Ishikawa (cell line): ENCODE data around the gene PDE1C.

Experiments
- CEBPB ChIP-seq: IDR thresholded peaks from 2 replicates; pipeline ENCODE4 v1.6.1; 2012
- CREB1 ChIP-seq: IDR thresholded peaks from 2 replicates; pipeline ENCODE4 v1.6.1; 2012; ENCODE audit warnings: low read depth
- EGR1 ChIP-seq: IDR thresholded peaks from 2 replicates; pipeline ENCODE4 v1.6.1; 2012
- EP300 ChIP-seq: IDR thresholded peaks from 2 replicates; pipeline ENCODE4 v1.6.1; 2012; ENCODE audit warnings: borderline replicate concordance
- MAX ChIP-seq: IDR thresholded peaks from 2 replicates; pipeline ENCODE4 v1.6.1; 2012
- RAD21 ChIP-seq: IDR thresholded peaks from 2 replicates; pipeline ENCODE4 v1.6.1; 2012; ENCODE audit warnings: low read depth
- TAF1 ChIP-seq: IDR thresholded peaks from 2 replicates; pipeline ENCODE4 v1.6.1; 2012; ENCODE audit warnings: low read depth, mild to moderate bottlenecking
- TCF12 ChIP-seq: IDR thresholded peaks from 2 replicates; pipeline ENCODE4 v1.6.1; 2012; ENCODE audit warnings: low read depth
- TEAD4 ChIP-seq: IDR thresholded peaks from 2 replicates; pipeline ENCODE4 v1.6.1; 2012
- YY1 ChIP-seq: IDR thresholded peaks from 2 replicates; pipeline ENCODE4 v1.6.1; 2012; ENCODE audit warnings: low read depth

GRCh38 chr7:31857172-31857571 is 213.0 kb downstream of the PDE1C start:
- no peak for TF ChIP-seq TAF1
- TF ChIP-seq CREB1, result no peak
- no peak for TF ChIP-seq YY1
- no peak for TF ChIP-seq EGR1
- TF ChIP-seq MAX, result no peak
- no peak for TF ChIP-seq CEBPB
- TF ChIP-seq RAD21, result no peak
- no peak for TF ChIP-seq TCF12
- no peak for TF ChIP-seq TEAD4
- TF ChIP-seq EP300, result no peak
